Neuron (in vitro differentiated cells): Measurements from ENCODE around the gene PSD2.
A peak's percentile ranks its signal among the peaks of the same experiment; 100 is the strongest.

Source experiments
- H2AFZ ChIP-seq: one replicate; pipeline ENCODE4 v1.6.1; 2013; ENCODE audit warnings: low read depth, mild to moderate bottlenecking, inconsistent platforms, low read length, moderate library complexity
- H3K27me3 ChIP-seq: one replicate; pipeline ENCODE4 v1.6.1; 2013; ENCODE audit warnings: low read length; ENCODE audit not compliant: insufficient read depth
- H3K36me3 ChIP-seq: one replicate; pipeline ENCODE4 v1.6.1; 2013; ENCODE audit warnings: low read length; ENCODE audit not compliant: insufficient read depth
- H3K4me1 ChIP-seq: one replicate; pipeline ENCODE4 v1.6.1; 2013; ENCODE audit warnings: low read length; ENCODE audit not compliant: insufficient read depth
- H3K4me3 ChIP-seq: 2 replicates; pipeline ENCODE4 v1.5.1; 2013; ENCODE audit warnings: mild to moderate bottlenecking, low read length, moderate library complexity
- H3K9me3 ChIP-seq: one replicate; pipeline ENCODE4 v1.6.1; 2013; ENCODE audit warnings: low read length

Gene PSD2

DNA sequence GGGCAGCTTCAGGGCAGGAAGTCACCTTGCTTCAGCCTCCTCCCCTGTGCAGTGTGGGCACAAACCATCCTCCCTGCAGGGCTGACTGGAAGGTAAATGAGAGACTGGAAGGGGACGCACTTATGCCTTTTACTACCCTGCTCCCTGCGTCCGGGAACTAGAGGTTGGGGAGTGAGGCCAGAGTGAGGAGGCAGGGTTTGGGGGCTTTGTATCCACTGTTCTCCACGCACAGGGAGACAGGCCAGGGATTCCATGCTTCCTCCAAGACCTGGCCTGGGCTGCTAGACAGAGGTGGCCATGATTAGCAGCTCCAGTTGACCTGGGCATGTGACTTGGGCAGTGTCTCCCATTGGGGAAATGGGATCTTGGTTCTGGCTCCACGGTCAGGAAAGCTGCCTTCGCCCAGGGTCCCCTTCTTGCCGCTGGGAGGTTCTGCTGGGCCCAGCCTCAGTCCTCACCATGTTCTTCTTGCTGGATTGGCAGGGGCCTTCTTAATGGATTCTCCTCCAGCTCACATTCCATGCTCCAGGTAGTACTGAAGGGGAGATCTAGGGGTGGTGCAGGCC is 37.0 kb upstream of the PSD2 start:
- Histone ChIP-seq H3K9me3 (no peaks in the 10 kb centered on the region), H3K36me3 (no peaks in the 10 kb centered on the region), H2AFZ (no peak overlapping the region), H3K4me3 (no peak overlapping the region), H3K27me3 (peaks cover 38% of the 10 kb centered on the region), H3K4me1 (peaks cover 21% of the 10 kb centered on the region)

DNA sequence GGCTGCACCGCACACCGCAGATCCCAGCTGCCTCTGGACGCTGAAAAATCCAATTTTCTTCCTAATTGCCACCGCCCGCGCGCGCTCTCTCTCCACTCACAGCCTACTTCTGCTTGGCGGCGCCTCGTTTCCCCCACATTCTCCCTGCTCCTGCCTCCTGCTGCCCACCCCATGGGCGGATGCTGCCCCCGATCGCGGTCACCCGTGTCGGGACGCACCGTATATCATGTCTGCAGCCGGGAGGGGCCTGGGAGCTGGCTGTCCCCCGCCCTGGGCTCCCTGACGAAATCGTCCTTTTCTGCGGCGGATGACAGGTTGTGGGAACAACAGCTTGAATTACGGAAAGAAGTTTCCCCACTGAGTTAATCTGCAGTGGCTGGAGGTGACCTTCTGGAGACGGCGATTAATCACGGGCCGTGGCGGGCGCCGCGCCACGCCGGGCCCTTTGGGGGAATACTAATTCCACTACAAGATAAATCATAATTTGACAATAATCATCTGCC is 36.3 kb upstream of the PSD2 start:
- Histone ChIP-seq H2AFZ (no peak overlapping the region), H3K27me3 (peaks cover 38% of the 10 kb centered on the region), H3K9me3 (no peaks in the 10 kb centered on the region), H3K4me1 (peaks cover 28% of the 10 kb centered on the region), H3K36me3 (no peaks in the 10 kb centered on the region), H3K4me3 (no peak overlapping the region)

DNA sequence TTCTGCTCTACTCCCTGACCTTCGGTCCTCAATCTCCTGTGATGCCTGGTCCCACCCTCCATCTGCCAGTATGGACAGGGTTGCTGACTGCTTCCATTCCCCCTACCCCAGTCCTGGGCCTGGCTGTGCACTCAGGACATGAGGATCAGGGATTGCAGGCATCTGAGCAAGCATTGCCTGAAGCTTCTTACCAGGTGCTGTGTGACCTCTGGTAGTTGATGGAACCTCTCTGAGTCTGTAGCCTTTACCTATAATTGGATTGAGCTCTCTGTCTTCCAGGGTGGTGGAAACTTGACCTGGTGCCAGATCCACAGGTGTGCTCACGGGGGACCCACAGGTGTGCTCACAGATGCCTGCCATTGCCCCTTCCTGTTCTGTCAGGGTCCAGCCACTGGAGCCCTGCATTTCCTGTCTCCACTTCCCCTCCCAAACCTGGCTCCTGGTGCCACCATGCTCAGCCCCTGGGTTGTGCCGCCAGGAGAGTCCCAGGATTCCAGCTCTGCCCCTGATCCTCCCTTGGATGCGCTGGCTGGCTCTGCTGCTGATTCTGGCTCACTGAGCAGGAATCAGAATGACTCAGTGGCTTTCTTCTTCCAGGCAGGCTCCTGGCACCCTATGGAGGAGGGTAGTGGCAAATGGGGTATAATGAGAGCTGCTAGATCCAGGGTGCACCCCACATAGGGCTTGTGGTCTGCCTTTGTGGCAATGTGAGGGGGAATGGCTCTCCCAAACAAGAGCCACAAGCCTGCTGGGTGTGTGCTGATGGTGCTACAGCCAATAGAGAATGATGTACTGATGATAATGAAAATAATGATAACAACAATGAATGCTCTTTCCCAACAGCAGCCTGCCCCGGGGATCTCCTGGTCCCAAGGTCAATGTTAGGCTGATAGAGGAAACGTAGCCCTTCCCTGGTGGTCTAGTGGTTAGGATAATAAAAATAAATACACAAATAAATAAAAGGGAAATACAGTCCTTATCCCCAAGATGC is 35.2 kb upstream of the PSD2 start:
- Histone ChIP-seq H3K4me3 (no peak overlapping the region), H3K27me3 (peaks cover 31% of the 10 kb centered on the region), H3K9me3 (no peaks in the 10 kb centered on the region), H2AFZ (no peak overlapping the region), H3K4me1 (peaks cover 35% of the 10 kb centered on the region), H3K36me3 (no peaks in the 10 kb centered on the region)

DNA sequence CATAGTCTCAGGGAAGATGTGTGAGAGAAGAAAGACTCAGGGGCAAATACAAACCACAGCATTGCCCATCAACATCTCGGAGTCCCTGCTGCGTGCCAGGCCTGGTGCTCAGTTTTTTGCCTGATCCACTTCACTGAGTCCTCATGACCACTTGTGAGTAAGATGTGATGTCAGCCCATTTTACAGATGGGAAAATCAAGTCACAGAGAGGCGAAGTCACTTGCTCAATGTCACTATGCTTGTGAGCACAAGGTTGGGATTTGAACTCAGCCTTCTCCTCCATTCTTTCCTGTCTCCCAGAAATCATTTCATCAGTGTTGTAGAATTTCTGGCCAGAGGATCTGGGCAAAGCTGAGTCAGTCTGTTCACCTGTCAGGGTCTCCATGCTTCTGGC is 34.6 kb upstream of the PSD2 start:
- no peak overlapping the region for H3K4me3 ChIP-seq
- no peaks in the 10 kb centered on the region for H3K9me3 ChIP-seq
- H3K4me1 ChIP-seq, result peaks cover 28% of the 10 kb centered on the region
- H3K27me3 ChIP-seq, result peaks cover 26% of the 10 kb centered on the region
- H3K36me3 ChIP-seq, result no peaks in the 10 kb centered on the region
- no peak overlapping the region for H2AFZ ChIP-seq

DNA sequence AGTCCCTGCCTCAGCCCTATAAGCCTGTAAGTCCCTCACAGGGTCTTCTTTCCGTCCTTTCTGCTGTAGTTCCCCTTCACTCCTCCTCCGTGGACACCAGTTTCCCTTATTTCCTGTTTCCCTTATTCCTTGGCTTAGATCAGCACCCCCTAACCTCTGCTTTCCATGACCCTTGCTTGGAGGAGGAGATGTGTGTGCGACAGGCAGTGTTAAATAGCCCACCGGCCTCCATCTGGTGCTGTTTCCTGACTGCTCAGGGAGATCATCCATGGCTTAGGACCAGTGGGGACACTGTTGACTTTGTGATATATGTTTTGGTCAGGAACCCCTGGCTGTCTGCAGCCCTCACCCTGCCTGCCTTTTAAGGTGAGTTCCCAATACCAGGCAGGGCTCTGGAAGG is 34.1 kb upstream of the PSD2 start:
- H3K4me1 ChIP-seq, result peaks cover 25% of the 10 kb centered on the region
- H3K36me3 ChIP-seq, result no peaks in the 10 kb centered on the region
- no peaks in the 10 kb centered on the region for H3K9me3 ChIP-seq
- no peak overlapping the region for H3K4me3 ChIP-seq
- no peak overlapping the region for H2AFZ ChIP-seq
- peaks cover 22% of the 10 kb centered on the region for H3K27me3 ChIP-seq

DNA sequence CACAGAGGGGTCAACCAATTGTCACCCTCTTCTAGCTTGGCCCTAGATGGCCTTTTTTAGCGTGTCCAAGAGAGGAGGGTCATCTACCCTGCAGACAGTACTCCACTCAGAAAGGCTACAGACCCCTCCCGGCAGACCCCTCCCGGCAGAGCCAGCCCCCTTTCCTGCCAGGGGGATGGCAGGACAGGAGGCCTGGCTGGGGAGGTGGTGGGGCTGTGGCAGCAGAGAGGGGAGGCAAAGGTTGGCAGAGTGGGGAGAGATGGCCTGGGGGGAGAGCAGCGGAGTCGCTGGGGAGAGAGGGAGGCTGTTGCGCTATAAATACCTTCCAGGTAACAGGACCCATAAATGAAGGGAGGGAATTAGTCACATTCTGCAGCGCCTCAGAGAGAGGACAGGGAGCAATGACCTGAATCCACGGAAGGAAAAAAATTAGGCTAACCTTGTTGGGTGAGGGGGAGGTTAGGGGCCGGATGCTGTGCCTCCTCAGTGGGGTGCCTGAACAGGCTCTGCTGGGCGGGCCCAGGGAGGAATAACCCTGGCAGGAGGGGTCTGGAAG is 32.9 kb upstream of the PSD2 start:
- peaks cover 25% of the 10 kb centered on the region for H3K4me1 ChIP-seq
- no peaks in the 10 kb centered on the region for H3K9me3 ChIP-seq
- H3K27me3 ChIP-seq, result peaks cover 10% of the 10 kb centered on the region
- no peak overlapping the region for H3K4me3 ChIP-seq
- H2AFZ ChIP-seq, result no peak overlapping the region
- no peaks in the 10 kb centered on the region for H3K36me3 ChIP-seq

DNA sequence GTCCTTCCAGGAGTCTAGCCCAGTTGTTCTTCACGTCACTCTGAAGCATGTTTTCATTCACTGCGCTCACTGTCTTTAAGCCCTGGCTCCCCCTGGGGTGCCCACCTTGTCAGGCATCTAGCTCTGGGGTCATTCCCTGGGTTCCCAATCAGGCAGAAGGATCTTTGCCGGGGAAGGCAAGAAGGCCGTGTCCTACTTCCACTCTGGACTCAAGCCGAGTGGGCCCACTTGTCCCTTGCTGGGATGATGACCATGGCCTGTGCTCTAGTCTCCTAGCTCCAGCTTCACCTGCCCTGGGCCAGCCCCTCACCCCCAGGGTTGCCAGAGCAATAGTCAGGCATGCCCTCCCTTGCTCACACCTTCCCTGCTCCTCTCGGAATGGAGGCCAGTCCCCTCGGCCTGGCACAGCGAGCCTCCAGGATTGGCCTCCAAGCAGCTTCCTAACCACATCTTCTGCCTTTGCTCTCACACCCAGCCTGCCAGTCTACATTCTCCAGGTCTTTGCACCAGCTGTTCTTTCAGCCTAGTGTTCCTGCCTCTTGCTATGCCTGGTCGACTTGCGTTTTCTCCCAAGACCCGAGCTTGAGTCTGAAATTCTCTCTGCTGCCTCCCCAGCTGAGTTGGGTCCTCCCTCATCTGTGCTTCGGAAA is 32.2 kb upstream of the PSD2 start:
- no peaks in the 10 kb centered on the region for H3K36me3 ChIP-seq
- peaks cover 25% of the 10 kb centered on the region for H3K4me1 ChIP-seq
- no peaks in the 10 kb centered on the region for H3K9me3 ChIP-seq
- peaks cover 4% of the 10 kb centered on the region for H3K27me3 ChIP-seq
- H2AFZ ChIP-seq, result no peak overlapping the region
- H3K4me3 ChIP-seq, result no peak overlapping the region

DNA sequence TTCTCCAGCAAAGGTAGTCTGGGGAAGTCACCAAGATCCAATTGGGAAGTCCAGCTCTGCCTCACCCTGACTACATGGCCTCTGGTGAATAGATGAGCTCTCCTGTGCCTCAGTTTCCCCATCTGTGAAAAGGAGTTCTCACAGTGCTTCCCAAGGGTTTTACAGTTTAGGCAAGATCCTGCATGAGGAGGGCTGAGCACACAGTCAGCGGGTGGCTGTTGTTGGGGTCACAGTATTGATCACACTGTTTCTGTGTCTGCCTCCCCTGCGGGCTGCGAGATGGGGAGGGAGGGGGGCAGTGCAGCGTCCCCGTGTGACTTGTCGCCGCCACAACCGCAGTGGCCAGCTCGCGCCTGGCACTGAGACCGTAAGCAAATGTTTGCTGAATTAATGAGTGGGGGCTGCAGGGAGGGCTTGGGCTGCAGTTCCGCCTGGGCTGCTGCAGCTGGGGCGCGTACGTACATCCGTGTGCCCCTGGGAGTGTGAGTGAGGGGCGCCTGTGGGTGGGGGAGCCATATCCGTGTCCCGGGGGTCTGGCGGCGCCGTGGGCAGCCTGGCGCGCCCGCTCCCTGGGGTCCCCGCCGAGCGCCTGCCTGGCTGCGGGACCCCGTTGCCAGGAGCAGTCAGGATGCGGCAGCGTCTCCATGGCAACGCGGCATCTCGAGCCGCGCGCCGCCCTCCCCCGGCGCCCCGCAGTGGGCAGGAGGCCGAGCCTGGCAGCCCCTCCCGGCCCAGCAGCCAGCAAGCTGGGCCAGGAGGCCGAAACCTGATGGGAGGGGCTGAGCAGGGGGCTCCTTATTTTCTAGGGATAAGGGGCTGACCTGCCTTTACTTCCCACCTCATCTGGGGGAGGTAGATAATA is 31.4 kb upstream of the PSD2 start:
- Histone ChIP-seq H3K36me3 (no peaks in the 10 kb centered on the region), H3K9me3 (no peaks in the 10 kb centered on the region), H2AFZ (no peak overlapping the region), H3K27me3 (no peaks in the 10 kb centered on the region), H3K4me3 (no peak overlapping the region), H3K4me1 (peaks cover 25% of the 10 kb centered on the region)

DNA sequence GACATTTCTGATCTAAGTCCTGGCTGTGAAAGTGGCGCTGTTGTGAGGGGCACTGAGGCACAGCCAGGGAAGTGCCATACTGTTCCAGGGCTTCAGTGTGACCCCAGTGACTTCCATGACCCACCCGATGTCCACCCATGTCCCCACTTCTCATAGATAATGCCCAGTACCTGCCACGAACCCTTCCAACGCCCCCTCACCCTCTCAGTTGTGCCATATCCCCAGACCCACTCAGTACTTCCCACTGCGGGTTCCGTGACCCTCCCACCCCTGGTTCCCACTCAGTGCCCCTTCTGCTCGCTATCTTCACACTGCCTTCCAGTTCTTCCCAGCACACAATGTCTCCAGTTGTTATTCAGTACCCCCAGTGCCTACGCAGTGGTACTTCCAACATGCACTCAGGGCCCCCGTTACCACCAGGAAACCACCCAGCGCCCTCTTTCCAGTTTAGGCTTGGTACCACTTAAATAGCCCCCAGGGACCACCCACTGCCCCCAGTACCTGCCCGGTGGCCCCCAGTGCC is 30.7 kb upstream of the PSD2 start:
- H3K4me1 ChIP-seq, result peaks cover 25% of the 10 kb centered on the region
- H2AFZ ChIP-seq, result no peak overlapping the region
- no peak overlapping the region for H3K4me3 ChIP-seq
- no peaks in the 10 kb centered on the region for H3K36me3 ChIP-seq
- H3K9me3 ChIP-seq, result no peaks in the 10 kb centered on the region
- H3K27me3 ChIP-seq, result no peaks in the 10 kb centered on the region

DNA sequence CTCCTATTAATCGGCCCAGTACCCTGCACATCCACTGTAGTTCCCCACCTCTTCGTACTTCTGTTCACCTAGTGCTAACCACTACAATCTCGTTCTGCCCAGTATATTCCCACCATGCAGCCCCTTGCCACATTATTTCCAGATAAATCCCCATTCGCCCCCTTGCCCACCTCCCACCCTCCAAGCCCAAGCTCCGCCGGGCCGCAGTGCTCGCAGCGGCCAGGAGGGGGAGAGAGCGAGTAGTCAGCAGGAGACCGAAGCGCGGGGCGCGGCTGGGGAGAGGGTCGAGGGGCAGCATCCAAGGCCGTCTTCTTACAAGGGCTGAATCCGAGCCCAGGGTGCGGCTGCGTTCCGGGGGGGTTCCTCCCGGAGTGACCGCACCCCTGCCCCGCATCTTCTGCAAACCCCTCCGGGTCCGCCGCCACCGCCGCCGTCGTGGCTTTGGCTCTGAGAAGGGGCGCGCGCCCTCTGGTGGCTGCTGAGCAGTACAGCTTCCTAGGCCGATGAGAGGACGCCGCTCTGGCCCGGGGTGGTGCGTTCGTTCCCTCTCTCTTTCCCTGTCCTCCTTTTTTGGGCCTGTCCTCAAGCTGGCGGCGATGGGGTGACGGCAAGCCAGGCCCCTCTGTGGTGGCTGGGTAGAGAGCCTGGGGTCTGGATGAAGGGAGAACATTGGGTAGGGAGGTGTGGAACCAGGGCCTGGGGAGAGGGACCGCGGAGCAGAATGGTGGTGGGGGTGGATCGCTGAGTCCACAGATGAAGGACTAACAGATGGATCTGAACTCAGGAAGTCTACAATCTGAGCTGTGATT is 30.0 kb upstream of the PSD2 start:
- peak overlapping the region; percentile 50 for H3K4me3 ChIP-seq
- H3K36me3 ChIP-seq, result no peaks in the 10 kb centered on the region
- H3K27me3 ChIP-seq, result no peaks in the 10 kb centered on the region
- no peaks in the 10 kb centered on the region for H3K9me3 ChIP-seq
- H3K4me1 ChIP-seq, result peaks cover 25% of the 10 kb centered on the region
- H2AFZ ChIP-seq, result peak overlapping the region; percentile 70

DNA sequence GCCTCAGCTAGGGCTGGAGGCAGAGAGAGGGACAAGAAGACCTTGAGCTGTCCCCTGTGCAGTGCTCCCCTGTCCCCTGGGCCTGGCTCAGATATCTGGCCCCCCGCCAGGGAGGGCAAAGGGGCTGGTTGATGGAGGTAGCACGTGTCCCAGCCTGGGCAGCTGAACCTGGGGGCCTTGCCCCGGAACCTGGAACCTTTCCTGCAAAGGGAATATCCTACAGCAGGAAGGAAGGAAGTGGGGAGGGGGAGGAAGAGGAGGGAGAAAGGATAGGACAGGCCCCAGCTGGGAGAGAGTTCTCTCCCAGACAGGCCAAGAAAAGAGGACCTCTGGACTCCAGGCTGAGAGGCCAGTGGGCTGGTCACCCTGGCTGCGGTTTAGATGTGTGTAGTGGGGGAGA is 27.6 kb upstream of the PSD2 start:
- Histone ChIP-seq H3K4me3 (no peak overlapping the region), H2AFZ (no peak overlapping the region), H3K9me3 (no peaks in the 10 kb centered on the region), H3K36me3 (no peaks in the 10 kb centered on the region), H3K27me3 (no peaks in the 10 kb centered on the region), H3K4me1 (peaks cover 23% of the 10 kb centered on the region)
